Thoracic aorta (tissue), 2 donors: ENCODE results near the gene ARHGAP24. TPM values are rescaled to one million over a fixed set of nuclear protein-coding genes. Genes with fewer than 3 reads are reported as not detected.

Experiments used
- ATAC-seq: fragments of 150-250 bp; one replicate; pipeline ENCODE4 v1.8.0; 2017; ENCODE audit warnings: low read depth; ENCODE audit not compliant: insufficient number of reproducible peaks, low FRiP score
- DNase-seq: peaks from one replicate; pipeline ENCODE4 v3.0.0-alpha.2; 2020; ENCODE audit warnings: low spot score
- H3K27ac ChIP-seq, 2 donors: fragments of 200-600 bp; sonication (generic); 1 replicate in 1 of 2; 2 replicates in 1 of 2; pipeline ENCODE4 v1.5.1; 2016; ENCODE audit warnings: mild to moderate bottlenecking in 2 of 2, moderate library complexity in 2 of 2
- H3K27me3 ChIP-seq: fragments of 200-600 bp; sonication (generic); replicated peaks from 2 replicates; pipeline ENCODE4 v1.6.0; 2016; ENCODE audit warnings: mild to moderate bottlenecking; ENCODE audit not compliant: insufficient read depth
- H3K36me3 ChIP-seq: fragments of 200-600 bp; sonication (generic); one replicate; pipeline ENCODE4 v1.5.1; 2016
- H3K4me1 ChIP-seq, 2 donors: fragments of 200-600 bp; sonication (generic); 1 replicate in 1 of 2; 2 replicates in 1 of 2; pipeline versions ENCODE4 v1.5.1 to v1.6.0; 2016; ENCODE audit warnings: low read depth in 2 of 2, mild to moderate bottlenecking in 1 of 2; ENCODE audit not compliant: control insufficient read depth in 1 of 2
- H3K4me3 ChIP-seq: fragments of 200-600 bp; sonication (generic); 2 replicates; pipeline ENCODE4 v1.5.1; 2016; ENCODE audit warnings: mild to moderate bottlenecking
- H3K9me3 ChIP-seq: fragments of 200-600 bp; sonication (generic); 2 replicates; pipeline ENCODE4 v1.5.1; 2016
- total RNA-seq, 2 donors: library from RNA; depleted of rRNA; stranded (reverse); fragments of >200 nt; gene quantifications; one replicate each; pipeline versions ENCODE4 v1.1.0 to v1.2.3, GENCODE V29; 2016
- TF ChIP-seq, protein P1 (sequence below): fragments of 200-600 bp; sonication (generic); IDR thresholded peaks from one replicate; pipeline ENCODE4 v1.5.1; 2019; ENCODE audit warnings: antibody characterized with exemption

The ARHGAP24 gene
- total RNA-seq, 2 donors from 2014 or later: 30.1 to 43.6 TPM

DNA sequence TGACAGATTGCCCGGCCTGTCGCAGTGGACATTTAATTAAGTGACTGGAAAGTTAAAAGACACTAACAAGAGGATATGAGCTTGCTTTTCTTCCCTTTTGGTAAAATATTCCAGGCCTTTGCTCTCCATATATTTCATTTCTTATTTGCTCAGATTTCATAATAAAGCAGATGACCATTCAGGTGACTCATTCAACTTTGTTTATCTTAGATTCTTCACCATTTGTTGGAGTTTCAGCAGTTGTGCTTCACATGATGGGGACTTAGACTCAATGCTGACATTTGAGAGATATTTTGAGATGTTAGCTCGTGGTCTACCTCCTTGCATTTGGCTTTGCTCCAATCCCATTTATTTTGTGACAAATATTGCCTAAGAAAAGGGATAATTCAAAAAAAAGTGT is 312.2 kb downstream of the ARHGAP24 start:
- Histone ChIP-seq H3K27ac (peak overlapping the region in 1 of 2 donors; percentile 20), H3K4me3 (no peak overlapping the region)
- TF ChIP-seq, protein P1, sequence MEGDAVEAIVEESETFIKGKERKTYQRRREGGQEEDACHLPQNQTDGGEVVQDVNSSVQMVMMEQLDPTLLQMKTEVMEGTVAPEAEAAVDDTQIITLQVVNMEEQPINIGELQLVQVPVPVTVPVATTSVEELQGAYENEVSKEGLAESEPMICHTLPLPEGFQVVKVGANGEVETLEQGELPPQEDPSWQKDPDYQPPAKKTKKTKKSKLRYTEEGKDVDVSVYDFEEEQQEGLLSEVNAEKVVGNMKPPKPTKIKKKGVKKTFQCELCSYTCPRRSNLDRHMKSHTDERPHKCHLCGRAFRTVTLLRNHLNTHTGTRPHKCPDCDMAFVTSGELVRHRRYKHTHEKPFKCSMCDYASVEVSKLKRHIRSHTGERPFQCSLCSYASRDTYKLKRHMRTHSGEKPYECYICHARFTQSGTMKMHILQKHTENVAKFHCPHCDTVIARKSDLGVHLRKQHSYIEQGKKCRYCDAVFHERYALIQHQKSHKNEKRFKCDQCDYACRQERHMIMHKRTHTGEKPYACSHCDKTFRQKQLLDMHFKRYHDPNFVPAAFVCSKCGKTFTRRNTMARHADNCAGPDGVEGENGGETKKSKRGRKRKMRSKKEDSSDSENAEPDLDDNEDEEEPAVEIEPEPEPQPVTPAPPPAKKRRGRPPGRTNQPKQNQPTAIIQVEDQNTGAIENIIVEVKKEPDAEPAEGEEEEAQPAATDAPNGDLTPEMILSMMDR: no peak

DNA sequence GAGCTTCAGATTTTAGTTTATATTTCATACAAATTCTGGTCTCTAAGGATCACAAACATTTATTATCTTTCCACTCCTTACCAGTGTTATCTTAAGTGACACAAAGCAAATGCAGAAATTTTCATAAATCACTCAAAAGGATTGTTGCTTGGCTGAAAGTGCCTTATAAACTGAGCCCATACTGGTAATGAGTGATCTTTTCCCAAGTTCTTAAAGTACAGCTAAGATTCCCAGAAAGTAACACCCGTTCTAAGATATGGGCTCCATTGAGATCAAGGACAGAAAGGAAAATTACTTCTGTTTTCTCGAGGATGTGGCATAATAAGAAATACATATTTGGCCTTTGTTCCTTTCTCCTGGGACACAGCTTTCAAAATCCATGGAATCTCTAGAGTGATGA is 313.7 kb downstream of the ARHGAP24 start:
- H3K9me3 ChIP-seq: no peaks in the 10 kb centered on the region
- DNase-seq (no peak), ATAC-seq (no peak)
- H3K36me3 ChIP-seq: no peaks in the 10 kb centered on the region
- H3K4me1 ChIP-seq: peaks cover 36 to 66% of the 10 kb centered on the region in 2 donors
- no peaks in the 10 kb centered on the region for H3K27me3 ChIP-seq
- no peak overlapping the region for H3K4me3 ChIP-seq
- TF ChIP-seq, protein P1: no peak
- peak overlapping the region in 1 of 2 donors; percentile 20 for H3K27ac ChIP-seq

More for the DNA sequence above, 312.2 kb downstream of the ARHGAP24 start:
- no peaks in the 10 kb centered on the region for H3K9me3 ChIP-seq
- H3K36me3 ChIP-seq: no peaks in the 10 kb centered on the region
- no peak for DNase-seq
- H3K27me3 ChIP-seq: no peaks in the 10 kb centered on the region
- no peak for ATAC-seq
- H3K4me1 ChIP-seq: peaks cover 23 to 59% of the 10 kb centered on the region in 2 donors

GRCh38 chr4:85789241-85789640 is 314.3 kb downstream of the ARHGAP24 start:
- no peak overlapping the region for H3K4me3 ChIP-seq
- TF ChIP-seq, protein P1: no peak
- DNase-seq (no peak), ATAC-seq (no peak)
- H3K36me3 ChIP-seq: no peaks in the 10 kb centered on the region
- H3K4me1 ChIP-seq: peaks cover 33 to 63% of the 10 kb centered on the region in 2 donors
- no peaks in the 10 kb centered on the region for H3K27me3 ChIP-seq
- H3K27ac ChIP-seq: no peak overlapping the region
- no peaks in the 10 kb centered on the region for H3K9me3 ChIP-seq

DNA sequence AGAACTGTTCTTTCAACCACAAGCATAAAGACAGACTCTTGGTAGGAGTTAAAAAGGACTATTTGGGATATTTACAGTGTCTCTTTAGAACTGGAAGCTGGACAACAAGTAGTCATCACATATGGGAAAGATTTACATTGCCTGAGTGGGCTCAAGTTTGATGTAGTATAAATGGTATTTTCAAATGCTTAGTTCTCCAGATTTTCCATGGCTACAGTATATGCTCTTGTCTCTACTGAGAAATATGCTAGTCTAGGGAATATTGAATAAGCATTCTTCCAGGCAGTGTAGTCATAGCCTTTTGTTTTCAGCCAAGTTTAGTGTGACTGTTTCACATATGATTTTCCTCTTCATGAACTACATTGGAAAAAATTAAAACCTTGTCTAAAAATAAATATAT is 315.6 kb downstream of the ARHGAP24 start:
- ATAC-seq (no peak), DNase-seq (no peak)
- Histone ChIP-seq H3K36me3 (no peaks in the 10 kb centered on the region), H3K27me3 (no peaks in the 10 kb centered on the region), H3K9me3 (no peaks in the 10 kb centered on the region), H3K4me3 (no peak overlapping the region), H3K4me1 (peaks cover 28 to 60% of the 10 kb centered on the region in 2 donors), H3K27ac (no peak overlapping the region)
- TF ChIP-seq, protein P1: no peak

DNA sequence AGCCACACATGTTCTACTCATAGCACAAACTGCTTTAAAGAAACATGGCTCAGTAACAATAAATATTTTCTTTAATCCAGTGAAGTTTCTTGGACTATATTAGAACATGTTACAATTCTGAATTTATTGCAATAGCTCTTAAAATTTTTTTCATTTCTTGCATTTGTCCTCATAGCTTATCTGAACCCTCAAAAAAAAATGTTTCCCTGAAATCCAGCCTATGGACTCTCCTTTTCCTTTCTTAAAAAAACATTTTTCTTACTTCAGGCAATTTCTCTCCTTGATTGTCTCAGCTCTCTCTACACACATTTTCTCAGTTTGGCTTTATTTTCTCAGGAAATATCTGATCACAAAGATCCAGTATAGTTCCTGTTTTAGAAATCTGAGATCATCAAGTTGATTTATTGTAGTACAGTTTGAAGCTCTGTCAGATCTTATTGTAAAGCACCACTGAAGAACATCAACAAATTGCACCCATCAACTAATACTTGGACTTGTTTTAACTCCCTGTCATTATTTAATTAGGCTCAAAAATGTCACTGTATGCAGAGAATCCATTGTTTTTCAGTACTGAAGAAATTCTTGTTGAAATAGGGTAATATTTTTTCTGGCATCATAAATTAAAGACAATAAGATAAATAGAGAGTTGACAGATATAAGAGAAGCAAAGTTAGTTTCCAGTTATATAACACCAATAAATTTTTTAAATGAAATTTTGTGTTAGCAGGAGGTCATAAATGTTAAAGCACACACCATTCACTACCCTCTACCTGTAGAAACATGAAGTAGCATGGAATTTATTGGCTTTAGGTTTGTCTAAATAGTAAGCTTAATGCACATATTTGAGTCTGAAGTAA is 317.7 kb downstream of the ARHGAP24 start:
- no peaks in the 10 kb centered on the region for H3K9me3 ChIP-seq
- H3K36me3 ChIP-seq: no peaks in the 10 kb centered on the region
- H3K27me3 ChIP-seq: no peaks in the 10 kb centered on the region
- peak overlapping the region; percentile 6 for H3K4me3 ChIP-seq
- ATAC-seq (no peak), DNase-seq (no peak)
- peak overlapping the region; percentile 29 to 48 for H3K27ac ChIP-seq
- H3K4me1 ChIP-seq: peaks cover 25 to 52% of the 10 kb centered on the region in 2 donors
- TF ChIP-seq, protein P1: no peak
